Ishikawa (cell line): ENCODE measurements around the gene NFE2L3.

Source experiments
- CEBPB ChIP-seq: IDR thresholded peaks from 2 replicates; pipeline ENCODE4 v1.6.1; 2012
- CREB1 ChIP-seq: IDR thresholded peaks from 2 replicates; pipeline ENCODE4 v1.6.1; 2012; ENCODE audit warnings: low read depth
- MAX ChIP-seq: IDR thresholded peaks from 2 replicates; pipeline ENCODE4 v1.6.1; 2012
- NFIC ChIP-seq: IDR thresholded peaks from 2 replicates; pipeline ENCODE4 v1.6.1; 2012
- RAD21 ChIP-seq: IDR thresholded peaks from 2 replicates; pipeline ENCODE4 v1.6.1; 2012; ENCODE audit warnings: low read depth
- TAF1 ChIP-seq: IDR thresholded peaks from 2 replicates; pipeline ENCODE4 v1.6.1; 2012; ENCODE audit warnings: low read depth, mild to moderate bottlenecking
- TCF12 ChIP-seq: IDR thresholded peaks from 2 replicates; pipeline ENCODE4 v1.6.1; 2012; ENCODE audit warnings: low read depth
- YY1 ChIP-seq: IDR thresholded peaks from 2 replicates; pipeline ENCODE4 v1.6.1; 2012; ENCODE audit warnings: low read depth
- ZBTB7A ChIP-seq: IDR thresholded peaks from 2 replicates; pipeline ENCODE4 v1.6.1; 2012; ENCODE audit warnings: low read depth
- TF ChIP-seq, protein P1 (sequence below): IDR thresholded peaks from 2 replicates; pipeline ENCODE4 v1.6.1; 2012; ENCODE audit warnings: low read depth, mild to moderate bottlenecking

GRCh38 chr7:26131056-26131589 is 20.9 kb upstream of the NFE2L3 start:
- TF ChIP-seq TCF12 (no peak), TAF1 (no peak), CEBPB (no peak), NFIC (no peak), YY1 (no peak), ZBTB7A (no peak), CREB1 (no peak), RAD21 (no peak), MAX (no peak)
- TF ChIP-seq, protein P1, sequence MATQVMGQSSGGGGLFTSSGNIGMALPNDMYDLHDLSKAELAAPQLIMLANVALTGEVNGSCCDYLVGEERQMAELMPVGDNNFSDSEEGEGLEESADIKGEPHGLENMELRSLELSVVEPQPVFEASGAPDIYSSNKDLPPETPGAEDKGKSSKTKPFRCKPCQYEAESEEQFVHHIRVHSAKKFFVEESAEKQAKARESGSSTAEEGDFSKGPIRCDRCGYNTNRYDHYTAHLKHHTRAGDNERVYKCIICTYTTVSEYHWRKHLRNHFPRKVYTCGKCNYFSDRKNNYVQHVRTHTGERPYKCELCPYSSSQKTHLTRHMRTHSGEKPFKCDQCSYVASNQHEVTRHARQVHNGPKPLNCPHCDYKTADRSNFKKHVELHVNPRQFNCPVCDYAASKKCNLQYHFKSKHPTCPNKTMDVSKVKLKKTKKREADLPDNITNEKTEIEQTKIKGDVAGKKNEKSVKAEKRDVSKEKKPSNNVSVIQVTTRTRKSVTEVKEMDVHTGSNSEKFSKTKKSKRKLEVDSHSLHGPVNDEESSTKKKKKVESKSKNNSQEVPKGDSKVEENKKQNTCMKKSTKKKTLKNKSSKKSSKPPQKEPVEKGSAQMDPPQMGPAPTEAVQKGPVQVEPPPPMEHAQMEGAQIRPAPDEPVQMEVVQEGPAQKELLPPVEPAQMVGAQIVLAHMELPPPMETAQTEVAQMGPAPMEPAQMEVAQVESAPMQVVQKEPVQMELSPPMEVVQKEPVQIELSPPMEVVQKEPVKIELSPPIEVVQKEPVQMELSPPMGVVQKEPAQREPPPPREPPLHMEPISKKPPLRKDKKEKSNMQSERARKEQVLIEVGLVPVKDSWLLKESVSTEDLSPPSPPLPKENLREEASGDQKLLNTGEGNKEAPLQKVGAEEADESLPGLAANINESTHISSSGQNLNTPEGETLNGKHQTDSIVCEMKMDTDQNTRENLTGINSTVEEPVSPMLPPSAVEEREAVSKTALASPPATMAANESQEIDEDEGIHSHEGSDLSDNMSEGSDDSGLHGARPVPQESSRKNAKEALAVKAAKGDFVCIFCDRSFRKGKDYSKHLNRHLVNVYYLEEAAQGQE = no peak
